ENCODE data around the gene RGS9BP. TPM values are rescaled to one million over a fixed set of nuclear protein-coding genes. Genes with fewer than 3 reads are reported as not detected.
"Not testable (repeated sequence)": the region's sequence is repeated elsewhere in the genome, so short reads cannot be mapped to it uniquely, and the experiment has no call there.

RGS9BP gene
- total RNA-seq, 2 experiments from 2014 or later: 0.10 to 0.12 TPM

- Mint-ChIP-seq H3K27ac (no peak overlapping the region), H3K4me1 (ENCODE audit: low read depth) (peaks cover 13% of the 10 kb centered on the region), H3K4me3 (no peak overlapping the region), H3K36me3 (ENCODE audit: low read depth) (peaks cover 35% of the 10 kb centered on the region), H3K9me3 (no peaks in the 10 kb centered on the region), H3K27me3 (ENCODE audit: low read depth) (no peaks in the 10 kb centered on the region)
- no peak for DNase-seq
- CTCF ChIA-PET: no interaction called here
- intact Hi-C loops (cut with micrococcal nuclease): no loop called here
These were observed 36.1 kb downstream of the RGS9BP start for GRCh38 chr19:32711747-32712146.

- H3K27ac Mint-ChIP-seq; H3K4me1 Mint-ChIP-seq (ENCODE audit: low read depth); H3K9me3 Mint-ChIP-seq; H3K27me3 Mint-ChIP-seq (ENCODE audit: low read depth); H3K4me3 Mint-ChIP-seq; intact Hi-C loops (cut with micrococcal nuclease); DNase-seq: not testable (repeated sequence)
- CTCF ChIA-PET: interaction anchor here (0.6 kb wide), 1 partner anchor 51 kb away, joined by 4 read pairs; no protein-coding TSS in a partner anchor
- H3K36me3 Mint-ChIP-seq (ENCODE audit: low read depth): peaks cover 16% of the 10 kb centered on the region
These were observed 40.6 kb downstream of the RGS9BP start for GRCh38 chr19:32716203-32716602.

GRCh38 chr19:32717496-32717895, 41.8 kb downstream of the RGS9BP start:
- Mint-ChIP-seq H3K9me3 (no peaks in the 10 kb centered on the region), H3K27me3 (ENCODE audit: low read depth) (no peaks in the 10 kb centered on the region), H3K4me3 (no peak overlapping the region), H3K36me3 (ENCODE audit: low read depth) (peaks cover 16% of the 10 kb centered on the region), H3K27ac (no peak overlapping the region), H3K4me1 (ENCODE audit: low read depth) (no peaks in the 10 kb centered on the region)
- intact Hi-C loops (cut with micrococcal nuclease): no loop called here
- CTCF ChIA-PET: no interaction called here
- DNase-seq: no peak

- Mint-ChIP-seq H3K27me3 (ENCODE audit: low read depth) (no peaks in the 10 kb centered on the region), H3K36me3 (ENCODE audit: low read depth) (peaks cover 12% of the 10 kb centered on the region), H3K9me3 (no peaks in the 10 kb centered on the region), H3K27ac (no peak overlapping the region), H3K4me1 (ENCODE audit: low read depth) (no peaks in the 10 kb centered on the region), H3K4me3 (no peak overlapping the region)
- DNase-seq: no peak
- intact Hi-C loops (cut with micrococcal nuclease): no loop called here
- CTCF ChIA-PET: interaction anchor here (0.7 kb wide), 1 partner anchor 10 kb away, joined by 3 read pairs; no protein-coding TSS in a partner anchor
These were observed 42.6 kb downstream of the RGS9BP start for GRCh38 chr19:32718286-32718685.

GRCh38 chr19:32719611-32720059, 44.0 kb downstream of the RGS9BP start, which contains the start of gene TDRD12:
TDRD12 (plus strand) TSS chr19:32719767; CDS start chr19:32720073, 306 bp downstream.
- H3K36me3 Mint-ChIP-seq (ENCODE audit: low read depth): peaks cover 8% of the 10 kb centered on the region
- H3K27me3 Mint-ChIP-seq (ENCODE audit: low read depth): no peaks in the 10 kb centered on the region
- no peaks in the 10 kb centered on the region for H3K9me3 Mint-ChIP-seq
- no peaks in the 10 kb centered on the region for H3K4me1 Mint-ChIP-seq (ENCODE audit: low read depth)
- no peak within 1 kb of the TSS for H3K4me3 Mint-ChIP-seq
- CTCF ChIA-PET: no interaction called here
- intact Hi-C loops (cut with micrococcal nuclease): no loop called here
- H3K27ac Mint-ChIP-seq: no peak within 1 kb of the TSS
- no peak for DNase-seq

- H3K4me1 Mint-ChIP-seq (ENCODE audit: low read depth): no peaks in the 10 kb centered on the region
- intact Hi-C loops (cut with micrococcal nuclease): no loop called here
- H3K9me3 Mint-ChIP-seq: no peaks in the 10 kb centered on the region
- H3K36me3 Mint-ChIP-seq (ENCODE audit: low read depth): peaks cover under 1% of the 10 kb centered on the region
- no peak for DNase-seq
- H3K27ac Mint-ChIP-seq: no peak overlapping the region
- no peak overlapping the region for H3K4me3 Mint-ChIP-seq
- no peaks in the 10 kb centered on the region for H3K27me3 Mint-ChIP-seq (ENCODE audit: low read depth)
- CTCF ChIA-PET: no interaction called here
These were observed 44.7 kb downstream of the RGS9BP start for GRCh38 chr19:32720216-32720935.

GRCh38 chr19:32720936-32721250, 45.2 kb downstream of the RGS9BP start:
- DNase-seq: no peak
- H3K27me3 Mint-ChIP-seq (ENCODE audit: low read depth): no peaks in the 10 kb centered on the region
- no peaks in the 10 kb centered on the region for H3K4me1 Mint-ChIP-seq (ENCODE audit: low read depth)
- no peak overlapping the region for H3K4me3 Mint-ChIP-seq
- H3K36me3 Mint-ChIP-seq (ENCODE audit: low read depth): no peaks in the 10 kb centered on the region
- H3K9me3 Mint-ChIP-seq: no peaks in the 10 kb centered on the region
- no peak overlapping the region for H3K27ac Mint-ChIP-seq
- CTCF ChIA-PET: no interaction called here
- intact Hi-C loops (cut with micrococcal nuclease): no loop called here

Other genes with a start within 250 kb of the RGS9BP start
- gene PDCD5, start 94.7 kb upstream of the RGS9BP start, total RNA-seq: 100 to 1,000 TPM; 233 to 242 TPM
- 10 to 100 TPM; 28.8 to 29.7 TPM for gene ANKRD27, start 668 bp upstream of the RGS9BP start, total RNA-seq
- 10 to 100 TPM; 11.9 to 13.6 TPM for gene NUDT19, start 16.0 kb downstream of the RGS9BP start, total RNA-seq
- under 1 TPM; 0.21 to 0.25 TPM for gene TDRD12, start 43.9 kb downstream of the RGS9BP start, total RNA-seq
- gene SLC7A9, start 193.9 kb downstream of the RGS9BP start, total RNA-seq: not detected

Measured in activated naive CD4-positive, alpha-beta T cell treated with anti-CD3 and anti-CD28 coated beads for 36 hours (primary cell).